Osteocyte (in vitro differentiated cells): ENCODE results near the gene HK2. TPM values are rescaled to one million over a fixed set of nuclear protein-coding genes. Genes with fewer than 3 reads are reported as not detected.

Source experiments
- DNase-seq: peaks from one replicate; pipeline ENCODE4 v3.0.0; 2021; ENCODE audit warnings: mixed read lengths; ENCODE audit not compliant: unreplicated experiment; ENCODE audit errors: extremely low spot score
- H3K27ac Mint-ChIP-seq: one replicate; pipeline ENCODE4 v1.8.0; 2021; ENCODE audit warnings: mild to moderate bottlenecking, mixed read lengths; ENCODE audit not compliant: unreplicated experiment
- H3K27me3 Mint-ChIP-seq: one replicate; pipeline ENCODE4 v1.8.0; 2021; ENCODE audit warnings: mixed read lengths; ENCODE audit not compliant: unreplicated experiment
- H3K36me3 Mint-ChIP-seq: one replicate; pipeline ENCODE4 v1.8.0; 2021; ENCODE audit warnings: mixed read lengths; ENCODE audit not compliant: unreplicated experiment
- H3K4me1 Mint-ChIP-seq: one replicate; pipeline ENCODE4 v1.8.0; 2021; ENCODE audit warnings: mixed read lengths; ENCODE audit not compliant: unreplicated experiment
- H3K4me3 Mint-ChIP-seq: one replicate; pipeline ENCODE4 v1.8.0; 2021; ENCODE audit warnings: mild to moderate bottlenecking, moderate library complexity, mixed read lengths; ENCODE audit not compliant: unreplicated experiment
- H3K9me3 Mint-ChIP-seq: one replicate; pipeline ENCODE4 v1.8.0; 2021; ENCODE audit warnings: mixed read lengths; ENCODE audit not compliant: unreplicated experiment
- CTCF ChIP-seq: fragments of 200-600 bp; sonication (generic); IDR thresholded peaks from 2 replicates; pipeline ENCODE4 v1.5.0; 2021; ENCODE audit warnings: antibody characterized with exemption, mild to moderate bottlenecking, moderate library complexity
- total RNA-seq: library from RNA; stranded (reverse); gene quantifications from 2 replicates; pipeline ENCODE4 v1.2.1, GENCODE V29; 2021

Gene HK2
- total RNA-seq, 1 donor from 2014 or later, result 14.1 TPM

- TF ChIP-seq CTCF, result no peak
- H3K36me3 Mint-ChIP-seq, result no peaks in the 10 kb centered on the region
- no peak for DNase-seq
Observed at GRCh38 chr2:74864728-74865722, 31.1 kb downstream of the HK2 start.

DNA sequence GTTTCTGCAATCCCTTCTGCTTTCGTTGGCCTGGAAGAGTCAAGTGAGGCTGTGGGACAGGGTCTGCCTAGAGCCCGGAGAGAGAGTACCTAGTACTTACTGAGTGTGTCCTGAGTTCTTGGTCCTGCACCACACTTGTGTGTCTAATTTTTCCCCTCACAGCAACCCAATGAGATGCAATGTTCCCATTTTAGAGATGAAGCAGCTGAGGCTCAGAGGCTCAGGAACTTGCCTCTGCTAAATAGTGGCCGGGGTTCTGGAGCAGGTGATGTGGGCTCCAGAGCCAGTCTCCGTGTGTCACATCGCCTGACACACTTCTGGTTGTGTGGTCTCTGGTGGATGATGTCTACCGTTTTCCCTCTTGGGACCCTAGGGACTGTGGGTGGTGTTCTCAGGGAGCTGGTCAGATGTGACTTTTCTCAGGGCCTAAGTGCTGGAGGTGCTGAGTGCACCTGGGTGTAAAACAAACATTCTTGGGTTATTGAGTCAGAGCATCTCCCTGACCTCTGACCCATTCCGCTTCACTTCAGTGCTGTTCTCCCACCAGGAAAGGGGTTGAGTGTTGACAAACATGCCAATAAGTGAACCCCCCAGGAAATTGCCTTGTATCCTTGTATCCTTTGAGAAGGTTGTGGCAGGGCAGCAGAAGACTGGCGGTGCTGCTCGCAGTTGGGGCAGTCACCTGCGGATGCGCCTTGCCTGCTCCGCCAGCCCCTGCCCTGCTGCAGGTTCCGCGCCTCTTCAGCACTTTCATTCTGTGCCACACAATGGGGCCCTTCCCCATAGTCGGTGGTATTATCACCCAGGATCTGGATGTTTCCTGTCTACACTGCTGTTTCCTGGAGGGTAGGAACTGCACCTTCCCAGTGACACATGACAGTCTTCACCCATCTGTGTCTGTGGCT, 32.1 kb downstream of the HK2 start:
- TF ChIP-seq CTCF, result no peak
- no peak for DNase-seq
- Mint-ChIP-seq H3K4me3 (peak overlapping the region; percentile 26), H3K4me1 (peaks cover 43% of the 10 kb centered on the region), H3K9me3 (no peaks in the 10 kb centered on the region), H3K27ac (no peak overlapping the region), H3K27me3 (no peaks in the 10 kb centered on the region), H3K36me3 (no peaks in the 10 kb centered on the region)

More at GRCh38 chr2:74864728-74865722, 31.1 kb downstream of the HK2 start:
- H3K4me3 Mint-ChIP-seq, result no peak overlapping the region
- peaks cover 51% of the 10 kb centered on the region for H3K4me1 Mint-ChIP-seq
- H3K27ac Mint-ChIP-seq, result peak overlapping the region; percentile 52
- no peaks in the 10 kb centered on the region for H3K9me3 Mint-ChIP-seq
- H3K27me3 Mint-ChIP-seq, result no peaks in the 10 kb centered on the region

DNA sequence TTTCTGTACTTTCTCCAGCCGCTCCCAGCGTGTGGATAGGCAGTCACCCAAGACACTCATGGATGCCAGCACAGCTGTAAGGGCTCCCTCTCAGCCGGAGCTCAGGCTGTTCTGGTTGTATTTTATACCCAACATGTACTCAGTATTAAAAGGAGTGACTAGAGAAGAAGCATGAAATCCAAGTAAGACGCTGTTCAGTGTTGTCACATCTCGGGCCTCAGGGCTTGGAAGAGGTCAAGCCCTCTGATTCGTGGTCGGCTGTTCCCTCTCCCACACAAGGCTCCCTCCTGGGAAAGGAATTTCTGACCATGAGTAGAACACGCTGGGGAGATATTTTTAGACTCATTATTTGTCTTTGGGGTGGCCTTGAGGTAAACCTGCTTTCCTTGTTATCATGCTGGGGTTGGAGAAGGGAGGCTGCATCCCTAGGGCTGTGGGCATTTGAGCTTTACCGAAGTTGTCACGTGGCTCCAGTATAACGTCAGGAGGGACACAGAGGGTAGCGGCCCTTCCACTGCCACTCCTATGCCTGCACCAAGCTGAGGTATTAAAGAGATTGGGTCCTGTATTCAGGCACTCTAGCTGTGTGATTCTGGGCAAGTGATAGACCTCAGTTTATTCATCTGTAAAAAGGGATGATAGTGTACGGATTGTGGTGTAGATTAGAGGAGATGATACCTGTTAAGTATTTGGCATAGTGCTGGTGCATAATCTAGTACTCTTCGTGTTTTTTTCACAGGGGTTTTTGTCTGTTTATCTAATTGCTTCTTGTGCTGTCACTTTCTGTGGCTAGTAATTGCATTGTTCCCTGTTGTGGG, 34.1 kb downstream of the HK2 start:
- Mint-ChIP-seq H3K36me3 (peaks cover 4% of the 10 kb centered on the region), H3K9me3 (no peaks in the 10 kb centered on the region), H3K4me3 (no peak overlapping the region), H3K27ac (peak overlapping the region; percentile 67), H3K4me1 (peaks cover 43% of the 10 kb centered on the region), H3K27me3 (no peaks in the 10 kb centered on the region)
- TF ChIP-seq CTCF, result no peak
- peak; percentile 91 for DNase-seq

DNA sequence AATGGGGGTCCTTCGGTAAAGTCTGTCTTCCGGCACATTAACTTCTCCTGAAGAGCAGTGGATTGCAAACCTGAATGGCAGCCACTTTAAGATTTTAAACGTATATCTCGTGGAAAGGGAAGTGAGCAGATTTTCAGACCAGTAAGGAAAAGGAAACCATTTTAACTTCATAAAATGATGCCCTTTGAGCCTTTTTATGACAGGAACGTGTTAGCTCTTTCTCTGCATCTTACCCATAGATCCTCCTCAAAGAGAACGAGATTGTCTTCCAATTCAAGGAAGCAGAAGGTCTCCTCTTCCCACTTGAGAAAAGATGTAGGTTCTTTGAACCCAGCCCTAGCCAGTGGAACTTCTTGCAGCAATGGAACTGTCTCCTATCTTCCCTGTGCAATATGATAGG, 35.6 kb downstream of the HK2 start:
- DNase-seq, result no peak

More for the DNA sequence above, 35.6 kb downstream of the HK2 start:
- peaks cover 45% of the 10 kb centered on the region for H3K4me1 Mint-ChIP-seq
- no peak for TF ChIP-seq CTCF
- H3K4me3 Mint-ChIP-seq, result no peak overlapping the region
- H3K27me3 Mint-ChIP-seq, result no peaks in the 10 kb centered on the region
- H3K9me3 Mint-ChIP-seq, result no peaks in the 10 kb centered on the region
- peaks cover 11% of the 10 kb centered on the region for H3K36me3 Mint-ChIP-seq
- no peak overlapping the region for H3K27ac Mint-ChIP-seq
